ENCODE data around the gene MRPL14.

DNA sequence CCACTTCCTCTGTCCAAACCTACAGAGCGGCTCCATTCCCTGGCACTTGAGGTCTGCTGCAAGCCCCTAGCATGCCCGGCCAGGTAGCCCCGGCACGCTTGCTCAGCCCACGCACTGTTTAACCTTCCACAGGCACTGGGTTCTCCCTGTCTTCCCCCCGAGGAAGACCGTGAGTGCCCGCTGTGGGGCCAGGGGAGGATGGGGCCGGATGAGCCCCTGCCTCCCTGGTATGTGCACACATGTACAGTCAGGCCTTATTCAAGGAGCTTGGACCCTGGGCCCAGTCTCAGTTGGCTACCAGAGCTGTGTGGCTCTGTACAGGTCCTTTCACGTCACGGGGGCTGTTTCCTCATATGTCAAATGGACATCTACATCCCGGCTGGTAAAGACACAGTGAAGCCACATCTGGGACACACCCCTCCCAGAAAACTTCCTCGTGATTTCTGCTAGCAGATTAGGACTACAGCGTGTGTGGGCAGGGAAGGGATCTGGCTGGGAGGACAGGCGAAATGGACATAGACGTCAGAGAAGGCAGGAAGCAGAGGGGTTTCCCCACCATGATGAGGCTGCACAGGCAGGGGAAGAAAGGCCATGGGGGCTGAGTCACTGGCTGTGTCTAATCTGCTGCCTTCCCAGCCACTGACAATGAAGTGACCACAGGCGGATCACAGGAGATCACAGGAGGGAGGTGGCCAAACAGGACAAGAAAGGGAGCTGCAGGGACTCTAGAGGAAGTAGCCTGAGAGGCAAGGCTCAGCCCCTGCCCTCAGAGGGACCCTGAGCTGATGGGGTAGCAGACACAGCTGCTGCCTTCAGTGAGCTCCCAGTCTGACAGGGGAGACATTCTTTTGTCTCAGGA lies 62.9 kb downstream of the MRPL14 start:
- TF ChIP-seq, protein P1, sequence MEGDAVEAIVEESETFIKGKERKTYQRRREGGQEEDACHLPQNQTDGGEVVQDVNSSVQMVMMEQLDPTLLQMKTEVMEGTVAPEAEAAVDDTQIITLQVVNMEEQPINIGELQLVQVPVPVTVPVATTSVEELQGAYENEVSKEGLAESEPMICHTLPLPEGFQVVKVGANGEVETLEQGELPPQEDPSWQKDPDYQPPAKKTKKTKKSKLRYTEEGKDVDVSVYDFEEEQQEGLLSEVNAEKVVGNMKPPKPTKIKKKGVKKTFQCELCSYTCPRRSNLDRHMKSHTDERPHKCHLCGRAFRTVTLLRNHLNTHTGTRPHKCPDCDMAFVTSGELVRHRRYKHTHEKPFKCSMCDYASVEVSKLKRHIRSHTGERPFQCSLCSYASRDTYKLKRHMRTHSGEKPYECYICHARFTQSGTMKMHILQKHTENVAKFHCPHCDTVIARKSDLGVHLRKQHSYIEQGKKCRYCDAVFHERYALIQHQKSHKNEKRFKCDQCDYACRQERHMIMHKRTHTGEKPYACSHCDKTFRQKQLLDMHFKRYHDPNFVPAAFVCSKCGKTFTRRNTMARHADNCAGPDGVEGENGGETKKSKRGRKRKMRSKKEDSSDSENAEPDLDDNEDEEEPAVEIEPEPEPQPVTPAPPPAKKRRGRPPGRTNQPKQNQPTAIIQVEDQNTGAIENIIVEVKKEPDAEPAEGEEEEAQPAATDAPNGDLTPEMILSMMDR (optimal IDR thresholded peaks at IDR 0.05 in 1 of 3, IDR thresholded peaks at IDR 0.05 in 1 of 3, conservative IDR thresholded peaks at IDR 0.05 in 1 of 3; ENCODE audit: extremely low read depth in 1 of 3, insufficient read depth in 2 of 3, low read length in 3 of 3), result no peak
- TF ChIP-seq EZH2 (IDR thresholded peaks at IDR 0.05; ENCODE audit: low read length), result no peak
